HEK293 (cell line): Measurements from ENCODE around the gene CHIT1.

Source experiments
- GLIS2 ChIP-seq: fragments of 450-650 bp; formaldehyde crosslinking; IDR thresholded peaks from 2 replicates; pipeline ENCODE4 v1.5.1; 2016; ENCODE audit warnings: missing biosample characterization, missing genetic modification characterization
- SP2 ChIP-seq: fragments of 450-650 bp; formaldehyde crosslinking; IDR thresholded peaks from 2 replicates; pipeline ENCODE4 v1.5.1; 2016; ENCODE audit warnings: missing biosample characterization, missing genetic modification characterization
- SP3 ChIP-seq: fragments of 450-650 bp; formaldehyde crosslinking; IDR thresholded peaks from 2 replicates; pipeline ENCODE4 v1.5.1; 2016; ENCODE audit warnings: missing biosample characterization, missing genetic modification characterization
- ZFP3 ChIP-seq: fragments of 450-650 bp; formaldehyde crosslinking; IDR thresholded peaks from 2 replicates; pipeline ENCODE4 v1.5.1; 2016; ENCODE audit warnings: low read depth, missing biosample characterization, missing genetic modification characterization
- ZNF133 ChIP-seq: fragments of 450-650 bp; formaldehyde crosslinking; IDR thresholded peaks from 2 replicates; pipeline ENCODE4 v1.5.1; 2016; ENCODE audit warnings: missing biosample characterization, missing genetic modification characterization
- ZNF155 ChIP-seq: fragments of 450-650 bp; formaldehyde crosslinking; IDR thresholded peaks from 2 replicates; pipeline ENCODE4 v1.5.1; 2016; ENCODE audit warnings: missing biosample characterization, missing genetic modification characterization
- ZNF16 ChIP-seq: fragments of 450-650 bp; formaldehyde crosslinking; IDR thresholded peaks from 2 replicates; pipeline ENCODE4 v1.5.1; 2016; ENCODE audit warnings: low read depth, missing biosample characterization, missing genetic modification characterization
- ZNF214 ChIP-seq: fragments of 450-650 bp; formaldehyde crosslinking; IDR thresholded peaks from 2 replicates; pipeline ENCODE4 v1.5.1; 2017; ENCODE audit warnings: missing biosample characterization, mild to moderate bottlenecking, missing genetic modification characterization, borderline replicate concordance
- ZNF48 ChIP-seq: fragments of 450-650 bp; formaldehyde crosslinking; IDR thresholded peaks from 2 replicates; pipeline ENCODE4 v1.5.1; 2016; ENCODE audit warnings: missing biosample characterization, missing genetic modification characterization
- ZNF514 ChIP-seq: fragments of 450-650 bp; formaldehyde crosslinking; IDR thresholded peaks from 2 replicates; pipeline ENCODE4 v1.5.1; 2016; ENCODE audit warnings: missing biosample characterization, missing genetic modification characterization
- ZNF621 ChIP-seq: fragments of 450-650 bp; formaldehyde crosslinking; IDR thresholded peaks from 2 replicates; pipeline ENCODE4 v1.5.1; 2017; ENCODE audit warnings: missing biosample characterization, missing genetic modification characterization
- ZNF654 ChIP-seq: fragments of 450-650 bp; formaldehyde crosslinking; IDR thresholded peaks from 2 replicates; pipeline ENCODE4 v1.5.1; 2016; ENCODE audit warnings: low read depth, missing biosample characterization, missing genetic modification characterization
- ZNF658 ChIP-seq: fragments of 450-650 bp; formaldehyde crosslinking; IDR thresholded peaks from 2 replicates; pipeline ENCODE4; 2016; ENCODE audit warnings: missing biosample characterization, missing genetic modification characterization
- ZNF747 ChIP-seq: fragments of 450-650 bp; formaldehyde crosslinking; IDR thresholded peaks from 2 replicates; pipeline ENCODE4 v1.5.1; 2016; ENCODE audit warnings: missing biosample characterization, missing genetic modification characterization
- TF ChIP-seq, protein P1 (sequence below): fragments of 450-650 bp; formaldehyde crosslinking; IDR thresholded peaks from 2 replicates; pipeline ENCODE4 v1.5.1; 2016; ENCODE audit warnings: missing biosample characterization, missing genetic modification characterization
- TF ChIP-seq, protein P2 (sequence below): fragments of 450-650 bp; formaldehyde crosslinking; IDR thresholded peaks from 2 replicates; pipeline ENCODE4 v1.5.1; 2016; ENCODE audit warnings: missing biosample characterization, missing genetic modification characterization
- TF ChIP-seq, protein P3 (sequence below): IDR thresholded peaks from 2 replicates; pipeline ENCODE4 v1.6.1; 2011; ENCODE audit warnings: mild to moderate bottlenecking, low read depth, low read length, borderline replicate concordance
- TF ChIP-seq, protein P4 (sequence below): fragments of 450-650 bp; formaldehyde crosslinking; IDR thresholded peaks from 2 replicates; pipeline ENCODE4 v1.5.1; 2016; ENCODE audit warnings: missing biosample characterization, missing genetic modification characterization
- TF ChIP-seq, protein P5 (sequence below): fragments of 450-650 bp; formaldehyde crosslinking; IDR thresholded peaks from 2 replicates; pipeline ENCODE4 v1.5.1; 2016; ENCODE audit warnings: missing biosample characterization, missing genetic modification characterization
- TF ChIP-seq, protein P6 (sequence below): fragments of 450-650 bp; formaldehyde crosslinking; IDR thresholded peaks from 2 replicates; pipeline ENCODE4 v1.5.1; 2016; ENCODE audit warnings: missing biosample characterization, missing genetic modification characterization, low read depth
- TF ChIP-seq, protein P7 (sequence below): fragments of 450-650 bp; formaldehyde crosslinking; IDR thresholded peaks from 2 replicates; pipeline ENCODE4 v1.5.1; 2016; ENCODE audit warnings: missing biosample characterization, missing genetic modification characterization

The CHIT1 gene

DNA sequence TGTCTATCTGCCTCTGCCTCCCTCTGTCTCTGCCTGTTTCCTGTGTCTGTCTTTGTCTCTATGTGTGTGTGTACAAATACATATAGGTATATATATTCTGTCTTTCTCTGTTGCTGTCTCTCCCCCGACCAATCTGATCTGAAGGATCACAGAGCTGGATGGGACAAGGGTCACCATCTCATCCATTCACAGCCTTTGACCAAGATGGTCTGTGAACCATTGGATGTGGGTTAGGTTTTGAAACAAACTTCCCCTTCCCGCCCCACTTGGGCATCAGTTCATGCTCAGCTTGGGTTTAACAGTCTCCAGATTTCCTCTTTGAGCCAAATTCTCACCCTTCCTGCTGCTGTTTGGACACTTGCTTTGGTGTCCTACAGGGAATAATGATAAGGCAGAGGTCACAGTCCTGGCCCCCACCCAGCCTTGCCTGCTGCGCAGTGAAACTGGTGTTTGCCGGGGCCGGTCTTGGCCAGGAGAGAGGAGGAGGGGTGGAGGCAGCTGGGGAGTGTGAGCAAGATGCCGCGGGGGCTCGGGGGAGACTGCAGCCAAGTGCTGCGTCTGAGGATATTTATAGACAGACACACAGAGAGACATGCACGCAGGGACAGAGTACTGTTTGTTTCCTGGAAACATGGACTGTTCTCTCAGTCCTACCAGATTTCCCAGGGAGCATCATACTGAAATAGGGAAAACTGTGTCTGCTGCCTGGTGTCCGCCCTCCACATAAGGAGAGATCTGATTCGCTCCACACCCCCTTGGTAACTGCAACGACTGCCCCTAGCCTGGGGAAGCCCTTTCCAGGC, 48.8 kb upstream of the CHIT1 start (continued):
- TF ChIP-seq, protein P1, sequence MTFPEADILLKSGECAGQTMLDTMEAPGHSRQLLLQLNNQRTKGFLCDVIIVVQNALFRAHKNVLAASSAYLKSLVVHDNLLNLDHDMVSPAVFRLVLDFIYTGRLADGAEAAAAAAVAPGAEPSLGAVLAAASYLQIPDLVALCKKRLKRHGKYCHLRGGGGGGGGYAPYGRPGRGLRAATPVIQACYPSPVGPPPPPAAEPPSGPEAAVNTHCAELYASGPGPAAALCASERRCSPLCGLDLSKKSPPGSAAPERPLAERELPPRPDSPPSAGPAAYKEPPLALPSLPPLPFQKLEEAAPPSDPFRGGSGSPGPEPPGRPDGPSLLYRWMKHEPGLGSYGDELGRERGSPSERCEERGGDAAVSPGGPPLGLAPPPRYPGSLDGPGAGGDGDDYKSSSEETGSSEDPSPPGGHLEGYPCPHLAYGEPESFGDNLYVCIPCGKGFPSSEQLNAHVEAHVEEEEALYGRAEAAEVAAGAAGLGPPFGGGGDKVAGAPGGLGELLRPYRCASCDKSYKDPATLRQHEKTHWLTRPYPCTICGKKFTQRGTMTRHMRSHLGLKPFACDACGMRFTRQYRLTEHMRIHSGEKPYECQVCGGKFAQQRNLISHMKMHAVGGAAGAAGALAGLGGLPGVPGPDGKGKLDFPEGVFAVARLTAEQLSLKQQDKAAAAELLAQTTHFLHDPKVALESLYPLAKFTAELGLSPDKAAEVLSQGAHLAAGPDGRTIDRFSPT (tag by site-specific recombination): no peak
- no peak for TF ChIP-seq ZNF654 (tag by site-specific recombination)
- TF ChIP-seq, protein P2, sequence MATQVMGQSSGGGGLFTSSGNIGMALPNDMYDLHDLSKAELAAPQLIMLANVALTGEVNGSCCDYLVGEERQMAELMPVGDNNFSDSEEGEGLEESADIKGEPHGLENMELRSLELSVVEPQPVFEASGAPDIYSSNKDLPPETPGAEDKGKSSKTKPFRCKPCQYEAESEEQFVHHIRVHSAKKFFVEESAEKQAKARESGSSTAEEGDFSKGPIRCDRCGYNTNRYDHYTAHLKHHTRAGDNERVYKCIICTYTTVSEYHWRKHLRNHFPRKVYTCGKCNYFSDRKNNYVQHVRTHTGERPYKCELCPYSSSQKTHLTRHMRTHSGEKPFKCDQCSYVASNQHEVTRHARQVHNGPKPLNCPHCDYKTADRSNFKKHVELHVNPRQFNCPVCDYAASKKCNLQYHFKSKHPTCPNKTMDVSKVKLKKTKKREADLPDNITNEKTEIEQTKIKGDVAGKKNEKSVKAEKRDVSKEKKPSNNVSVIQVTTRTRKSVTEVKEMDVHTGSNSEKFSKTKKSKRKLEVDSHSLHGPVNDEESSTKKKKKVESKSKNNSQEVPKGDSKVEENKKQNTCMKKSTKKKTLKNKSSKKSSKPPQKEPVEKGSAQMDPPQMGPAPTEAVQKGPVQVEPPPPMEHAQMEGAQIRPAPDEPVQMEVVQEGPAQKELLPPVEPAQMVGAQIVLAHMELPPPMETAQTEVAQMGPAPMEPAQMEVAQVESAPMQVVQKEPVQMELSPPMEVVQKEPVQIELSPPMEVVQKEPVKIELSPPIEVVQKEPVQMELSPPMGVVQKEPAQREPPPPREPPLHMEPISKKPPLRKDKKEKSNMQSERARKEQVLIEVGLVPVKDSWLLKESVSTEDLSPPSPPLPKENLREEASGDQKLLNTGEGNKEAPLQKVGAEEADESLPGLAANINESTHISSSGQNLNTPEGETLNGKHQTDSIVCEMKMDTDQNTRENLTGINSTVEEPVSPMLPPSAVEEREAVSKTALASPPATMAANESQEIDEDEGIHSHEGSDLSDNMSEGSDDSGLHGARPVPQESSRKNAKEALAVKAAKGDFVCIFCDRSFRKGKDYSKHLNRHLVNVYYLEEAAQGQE: no peak
- TF ChIP-seq ZNF155 (tag by site-specific recombination): no peak
- no peak for TF ChIP-seq ZNF48 (tag by site-specific recombination)
- TF ChIP-seq, protein P3, sequence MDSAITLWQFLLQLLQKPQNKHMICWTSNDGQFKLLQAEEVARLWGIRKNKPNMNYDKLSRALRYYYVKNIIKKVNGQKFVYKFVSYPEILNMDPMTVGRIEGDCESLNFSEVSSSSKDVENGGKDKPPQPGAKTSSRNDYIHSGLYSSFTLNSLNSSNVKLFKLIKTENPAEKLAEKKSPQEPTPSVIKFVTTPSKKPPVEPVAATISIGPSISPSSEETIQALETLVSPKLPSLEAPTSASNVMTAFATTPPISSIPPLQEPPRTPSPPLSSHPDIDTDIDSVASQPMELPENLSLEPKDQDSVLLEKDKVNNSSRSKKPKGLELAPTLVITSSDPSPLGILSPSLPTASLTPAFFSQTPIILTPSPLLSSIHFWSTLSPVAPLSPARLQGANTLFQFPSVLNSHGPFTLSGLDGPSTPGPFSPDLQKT: no peak
- no peak for TF ChIP-seq ZNF214 (tag by site-specific recombination)
- TF ChIP-seq, protein P4, sequence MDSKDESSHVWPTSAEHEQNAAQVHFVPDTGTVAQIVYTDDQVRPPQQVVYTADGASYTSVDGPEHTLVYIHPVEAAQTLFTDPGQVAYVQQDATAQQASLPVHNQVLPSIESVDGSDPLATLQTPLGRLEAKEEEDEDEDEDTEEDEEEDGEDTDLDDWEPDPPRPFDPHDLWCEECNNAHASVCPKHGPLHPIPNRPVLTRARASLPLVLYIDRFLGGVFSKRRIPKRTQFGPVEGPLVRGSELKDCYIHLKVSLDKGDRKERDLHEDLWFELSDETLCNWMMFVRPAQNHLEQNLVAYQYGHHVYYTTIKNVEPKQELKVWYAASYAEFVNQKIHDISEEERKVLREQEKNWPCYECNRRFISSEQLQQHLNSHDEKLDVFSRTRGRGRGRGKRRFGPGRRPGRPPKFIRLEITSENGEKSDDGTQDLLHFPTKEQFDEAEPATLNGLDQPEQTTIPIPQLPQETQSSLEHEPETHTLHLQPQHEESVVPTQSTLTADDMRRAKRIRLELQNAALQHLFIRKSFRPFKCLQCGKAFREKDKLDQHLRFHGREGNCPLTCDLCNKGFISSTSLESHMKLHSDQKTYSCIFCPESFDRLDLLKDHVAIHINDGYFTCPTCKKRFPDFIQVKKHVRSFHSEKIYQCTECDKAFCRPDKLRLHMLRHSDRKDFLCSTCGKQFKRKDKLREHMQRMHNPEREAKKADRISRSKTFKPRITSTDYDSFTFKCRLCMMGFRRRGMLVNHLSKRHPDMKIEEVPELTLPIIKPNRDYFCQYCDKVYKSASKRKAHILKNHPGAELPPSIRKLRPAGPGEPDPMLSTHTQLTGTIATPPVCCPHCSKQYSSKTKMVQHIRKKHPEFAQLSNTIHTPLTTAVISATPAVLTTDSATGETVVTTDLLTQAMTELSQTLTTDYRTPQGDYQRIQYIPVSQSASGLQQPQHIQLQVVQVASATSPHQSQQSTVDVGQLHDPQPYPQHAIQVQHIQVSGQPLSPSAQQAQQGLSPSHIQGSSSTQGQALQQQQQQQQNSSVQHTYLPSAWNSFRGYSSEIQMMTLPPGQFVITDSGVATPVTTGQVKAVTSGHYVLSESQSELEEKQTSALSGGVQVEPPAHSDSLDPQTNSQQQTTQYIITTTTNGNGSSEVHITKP (tag by site-specific recombination): peak; percentile 51
- TF ChIP-seq GLIS2 (tag by site-specific recombination): peak; percentile 44
- TF ChIP-seq, protein P5, sequence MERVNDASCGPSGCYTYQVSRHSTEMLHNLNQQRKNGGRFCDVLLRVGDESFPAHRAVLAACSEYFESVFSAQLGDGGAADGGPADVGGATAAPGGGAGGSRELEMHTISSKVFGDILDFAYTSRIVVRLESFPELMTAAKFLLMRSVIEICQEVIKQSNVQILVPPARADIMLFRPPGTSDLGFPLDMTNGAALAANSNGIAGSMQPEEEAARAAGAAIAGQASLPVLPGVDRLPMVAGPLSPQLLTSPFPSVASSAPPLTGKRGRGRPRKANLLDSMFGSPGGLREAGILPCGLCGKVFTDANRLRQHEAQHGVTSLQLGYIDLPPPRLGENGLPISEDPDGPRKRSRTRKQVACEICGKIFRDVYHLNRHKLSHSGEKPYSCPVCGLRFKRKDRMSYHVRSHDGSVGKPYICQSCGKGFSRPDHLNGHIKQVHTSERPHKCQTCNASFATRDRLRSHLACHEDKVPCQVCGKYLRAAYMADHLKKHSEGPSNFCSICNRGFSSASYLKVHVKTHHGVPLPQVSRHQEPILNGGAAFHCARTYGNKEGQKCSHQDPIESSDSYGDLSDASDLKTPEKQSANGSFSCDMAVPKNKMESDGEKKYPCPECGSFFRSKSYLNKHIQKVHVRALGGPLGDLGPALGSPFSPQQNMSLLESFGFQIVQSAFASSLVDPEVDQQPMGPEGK: no peak
- TF ChIP-seq ZNF621 (tag by site-specific recombination): no peak
- TF ChIP-seq ZNF16 (tag by site-specific recombination): no peak
- TF ChIP-seq ZNF747 (tag by site-specific recombination): no peak
- TF ChIP-seq, protein P6, sequence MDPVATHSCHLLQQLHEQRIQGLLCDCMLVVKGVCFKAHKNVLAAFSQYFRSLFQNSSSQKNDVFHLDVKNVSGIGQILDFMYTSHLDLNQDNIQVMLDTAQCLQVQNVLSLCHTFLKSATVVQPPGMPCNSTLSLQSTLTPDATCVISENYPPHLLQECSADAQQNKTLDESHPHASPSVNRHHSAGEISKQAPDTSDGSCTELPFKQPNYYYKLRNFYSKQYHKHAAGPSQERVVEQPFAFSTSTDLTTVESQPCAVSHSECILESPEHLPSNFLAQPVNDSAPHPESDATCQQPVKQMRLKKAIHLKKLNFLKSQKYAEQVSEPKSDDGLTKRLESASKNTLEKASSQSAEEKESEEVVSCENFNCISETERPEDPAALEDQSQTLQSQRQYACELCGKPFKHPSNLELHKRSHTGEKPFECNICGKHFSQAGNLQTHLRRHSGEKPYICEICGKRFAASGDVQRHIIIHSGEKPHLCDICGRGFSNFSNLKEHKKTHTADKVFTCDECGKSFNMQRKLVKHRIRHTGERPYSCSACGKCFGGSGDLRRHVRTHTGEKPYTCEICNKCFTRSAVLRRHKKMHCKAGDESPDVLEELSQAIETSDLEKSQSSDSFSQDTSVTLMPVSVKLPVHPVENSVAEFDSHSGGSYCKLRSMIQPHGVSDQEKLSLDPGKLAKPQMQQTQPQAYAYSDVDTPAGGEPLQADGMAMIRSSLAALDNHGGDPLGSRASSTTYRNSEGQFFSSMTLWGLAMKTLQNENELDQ (tag by site-specific recombination): no peak
- peak; percentile 41; the same call in 1 of the 2 replicates for TF ChIP-seq SP2 (tag by site-specific recombination)
- no peak for TF ChIP-seq ZFP3 (tag by site-specific recombination)
- no peak for TF ChIP-seq ZNF133 (tag by site-specific recombination)
- TF ChIP-seq, protein P7, sequence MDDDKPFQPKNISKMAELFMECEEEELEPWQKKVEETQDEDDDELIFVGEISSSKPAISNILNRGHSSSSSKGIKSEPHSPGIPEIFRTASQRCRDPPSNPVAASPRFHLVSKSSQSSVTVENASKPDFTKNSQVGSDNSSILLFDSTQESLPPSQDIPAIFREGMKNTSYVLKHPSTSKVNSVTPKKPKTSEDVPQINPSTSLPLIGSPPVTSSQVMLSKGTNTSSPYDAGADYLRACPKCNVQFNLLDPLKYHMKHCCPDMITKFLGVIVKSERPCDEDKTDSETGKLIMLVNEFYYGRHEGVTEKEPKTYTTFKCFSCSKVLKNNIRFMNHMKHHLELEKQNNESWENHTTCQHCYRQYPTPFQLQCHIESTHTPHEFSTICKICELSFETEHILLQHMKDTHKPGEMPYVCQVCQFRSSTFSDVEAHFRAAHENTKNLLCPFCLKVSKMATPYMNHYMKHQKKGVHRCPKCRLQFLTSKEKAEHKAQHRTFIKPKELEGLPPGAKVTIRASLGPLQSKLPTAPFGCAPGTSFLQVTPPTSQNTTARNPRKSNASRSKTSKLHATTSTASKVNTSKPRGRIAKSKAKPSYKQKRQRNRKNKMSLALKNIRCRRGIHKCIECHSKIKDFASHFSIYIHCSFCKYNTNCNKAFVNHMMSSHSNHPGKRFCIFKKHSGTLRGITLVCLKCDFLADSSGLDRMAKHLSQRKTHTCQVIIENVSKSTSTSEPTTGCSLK (tag by site-specific recombination): no peak
- no peak for TF ChIP-seq ZNF658 (tag by site-specific recombination)
- TF ChIP-seq ZNF514 (tag by site-specific recombination): no peak
- TF ChIP-seq SP3 (tag by site-specific recombination): no peak
